Breast epithelium (tissue), 3 donors: ENCODE results near the gene PPP5C.

ENCODE experiments used
- CTCF ChIP-seq, 3 donors: fragments of 450-650 bp; IDR thresholded peaks; one replicate each; pipeline ENCODE4 v1.5.1; 2016 to 2017; ENCODE audit warnings: antibody characterized with exemption in 3 of 3, mild to moderate bottlenecking in 3 of 3, moderate library complexity in 3 of 3
- POLR2A ChIP-seq: fragments of 450-650 bp; IDR thresholded peaks from one replicate; pipeline ENCODE4 v1.6.1; 2016; ENCODE audit warnings: antibody characterized with exemption, mild to moderate bottlenecking, moderate library complexity
- POLR2AphosphoS5 ChIP-seq, 3 donors: sonication (generic); formaldehyde crosslinking; IDR thresholded peaks; one replicate each; pipeline ENCODE4 v1.6.1; 2017; ENCODE audit warnings: antibody characterized with exemption in 3 of 3

DNA sequence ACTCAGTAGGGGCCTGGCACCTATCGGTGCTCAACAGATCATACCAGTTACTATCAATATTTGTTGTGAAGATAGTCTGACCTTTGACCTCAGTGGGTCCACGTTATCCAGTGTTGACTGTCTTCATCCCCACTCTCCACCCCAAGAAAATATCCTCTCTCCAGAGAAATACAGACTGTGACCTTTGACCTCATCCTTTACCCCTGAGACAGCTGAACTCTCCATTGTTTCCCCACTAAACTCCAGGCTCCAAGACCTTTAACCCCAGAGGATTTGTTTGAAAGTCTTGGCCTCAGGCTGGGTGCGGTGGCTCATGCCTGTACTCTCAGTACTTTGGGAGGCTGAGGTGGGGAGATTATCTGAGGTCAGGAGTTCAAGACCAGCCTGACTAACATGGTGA is 22.6 kb upstream of the PPP5C start:
- TF ChIP-seq CTCF (IDR thresholded peaks at IDR 0.05), result no peak
- no peak for TF ChIP-seq POLR2A
- TF ChIP-seq POLR2AphosphoS5 (IDR thresholded peaks at IDR 0.05), result no peak
